Activated CD4-positive, CD25-positive, alpha-beta regulatory T cell treated with anti-CD3 and anti-CD28 coated beads, Interleukin-2, amount 50 U/mL, for 16 hours (primary cell): ENCODE results near the gene CD9.

Experiments
- DNase-seq: peaks from one replicate; pipeline ENCODE4 v3.0.0-alpha.2; 2020; ENCODE audit warnings: low read depth, low spot score

Gene CD9

GRCh38 chr12:6221146-6221545, 20.9 kb downstream of the CD9 start:
- no peak for DNase-seq

- DNase-seq = no peak
Measured at GRCh38 chr12:6222078-6222654, 22.0 kb downstream of the CD9 start.

DNA sequence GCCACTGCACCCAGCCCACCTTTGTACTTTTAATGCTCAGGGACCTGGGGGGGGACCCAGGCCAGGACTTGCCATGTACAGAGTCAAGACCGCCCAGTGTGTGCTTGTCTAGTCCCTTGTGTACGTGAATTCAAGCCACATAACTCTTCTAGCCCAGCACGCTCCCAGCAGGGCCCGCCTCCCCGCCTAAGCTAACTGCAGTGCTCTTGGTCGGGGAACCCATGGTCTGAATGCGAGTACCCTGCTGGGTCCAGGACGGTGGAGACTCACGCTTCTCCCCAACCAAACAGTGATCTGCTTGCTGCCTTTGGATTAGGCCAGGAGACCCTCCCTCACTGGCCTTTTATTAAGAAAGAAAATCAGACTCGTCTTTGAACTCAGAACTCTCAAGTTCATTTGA, 23.3 kb downstream of the CD9 start:
- no peak for DNase-seq

- no peak for DNase-seq
Measured at GRCh38 chr12:6224550-6224949, 24.4 kb downstream of the CD9 start.

DNA sequence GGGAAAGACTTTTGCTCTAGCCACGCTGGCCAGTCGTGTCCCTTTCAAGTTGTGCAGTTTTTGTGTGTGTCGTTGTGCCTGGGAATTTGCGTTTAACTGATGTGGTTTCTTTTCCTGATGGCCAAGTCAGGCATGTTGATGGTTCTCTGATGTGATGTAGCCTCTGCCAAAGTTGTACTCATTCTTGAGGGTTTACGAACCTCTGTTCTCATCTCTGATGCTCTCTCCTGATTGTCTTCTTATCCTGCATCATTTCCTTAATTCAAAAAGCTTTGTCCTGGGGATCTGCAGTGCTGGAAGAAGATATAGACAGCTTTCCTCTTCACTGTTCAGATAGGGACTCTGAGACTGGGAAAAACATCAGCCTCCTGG, 25.4 kb downstream of the CD9 start:
- DNase-seq = no peak

- no peak for DNase-seq
Measured at GRCh38 chr12:6226002-6226678, 25.9 kb downstream of the CD9 start.

DNA sequence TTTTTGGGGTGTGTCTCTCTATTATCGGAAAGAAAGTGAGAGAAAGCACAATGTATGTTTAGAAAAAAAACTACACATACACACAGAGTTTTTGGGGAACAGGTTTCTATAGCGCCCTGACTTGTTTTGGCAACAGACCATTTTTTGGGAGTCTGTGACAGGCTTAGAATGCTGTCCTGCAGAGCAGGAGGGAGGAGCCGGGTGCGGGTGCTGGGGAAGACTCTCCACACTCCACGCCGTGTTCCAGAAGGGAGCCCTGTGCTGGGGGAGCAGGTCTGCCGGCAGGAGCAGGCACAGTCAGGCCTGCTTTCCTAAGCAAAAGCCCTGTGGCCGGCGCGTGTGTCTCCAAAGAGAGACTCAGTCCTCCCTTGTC, 26.5 kb downstream of the CD9 start:
- DNase-seq = no peak

GRCh38 chr12:6228535-6229223, 28.5 kb downstream of the CD9 start:
- no peak for DNase-seq

DNA sequence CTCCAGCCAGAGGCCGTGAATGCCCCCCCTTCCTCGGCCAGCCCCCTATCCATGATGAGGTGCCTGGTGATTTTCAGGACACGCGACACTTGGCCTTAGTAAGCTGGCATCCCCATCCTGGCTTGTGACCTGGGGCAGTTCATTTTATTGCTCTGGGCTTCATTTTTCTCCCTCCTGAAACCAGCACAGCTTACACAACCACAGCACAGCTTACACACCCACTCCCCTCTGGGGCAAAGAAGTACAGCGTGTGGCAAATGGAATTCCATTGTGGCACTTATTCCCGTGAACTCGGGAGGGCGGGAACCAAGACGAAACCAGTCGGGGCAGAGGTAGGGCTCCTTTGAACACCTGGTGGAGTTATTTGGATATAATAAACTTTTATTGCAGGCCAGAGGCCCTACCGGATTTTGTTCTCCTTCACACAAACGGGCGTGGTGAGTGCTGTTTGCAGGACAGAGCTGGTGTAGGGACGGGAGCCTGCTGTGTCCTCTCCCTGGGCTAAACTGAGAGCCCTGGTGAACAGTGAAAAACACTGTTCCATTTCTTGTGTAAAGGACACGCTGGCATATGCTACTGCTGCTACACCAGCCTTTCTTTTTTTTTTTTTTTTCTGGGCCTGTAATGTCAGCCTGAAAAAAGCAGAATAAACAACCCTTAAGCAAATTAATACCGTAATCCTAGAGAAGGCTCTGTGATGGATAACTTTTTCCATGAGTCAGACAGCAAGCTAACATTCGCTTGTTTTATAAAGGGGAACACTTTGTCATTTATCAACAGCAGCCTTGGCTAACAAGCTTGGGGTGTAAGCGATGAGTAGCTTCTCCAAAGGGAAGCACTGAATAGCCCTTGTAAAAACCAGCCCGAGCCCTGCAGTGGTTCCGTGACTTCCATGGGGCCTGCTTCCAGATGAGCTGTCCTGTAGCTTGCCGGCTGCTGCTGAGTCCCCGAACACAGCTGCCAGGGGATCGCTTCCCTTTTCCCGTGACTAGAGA, 29.3 kb downstream of the CD9 start:
- no peak for DNase-seq

GRCh38 chr12:6230321-6231110, 30.3 kb downstream of the CD9 start:
- peak; percentile 40 for DNase-seq

DNA sequence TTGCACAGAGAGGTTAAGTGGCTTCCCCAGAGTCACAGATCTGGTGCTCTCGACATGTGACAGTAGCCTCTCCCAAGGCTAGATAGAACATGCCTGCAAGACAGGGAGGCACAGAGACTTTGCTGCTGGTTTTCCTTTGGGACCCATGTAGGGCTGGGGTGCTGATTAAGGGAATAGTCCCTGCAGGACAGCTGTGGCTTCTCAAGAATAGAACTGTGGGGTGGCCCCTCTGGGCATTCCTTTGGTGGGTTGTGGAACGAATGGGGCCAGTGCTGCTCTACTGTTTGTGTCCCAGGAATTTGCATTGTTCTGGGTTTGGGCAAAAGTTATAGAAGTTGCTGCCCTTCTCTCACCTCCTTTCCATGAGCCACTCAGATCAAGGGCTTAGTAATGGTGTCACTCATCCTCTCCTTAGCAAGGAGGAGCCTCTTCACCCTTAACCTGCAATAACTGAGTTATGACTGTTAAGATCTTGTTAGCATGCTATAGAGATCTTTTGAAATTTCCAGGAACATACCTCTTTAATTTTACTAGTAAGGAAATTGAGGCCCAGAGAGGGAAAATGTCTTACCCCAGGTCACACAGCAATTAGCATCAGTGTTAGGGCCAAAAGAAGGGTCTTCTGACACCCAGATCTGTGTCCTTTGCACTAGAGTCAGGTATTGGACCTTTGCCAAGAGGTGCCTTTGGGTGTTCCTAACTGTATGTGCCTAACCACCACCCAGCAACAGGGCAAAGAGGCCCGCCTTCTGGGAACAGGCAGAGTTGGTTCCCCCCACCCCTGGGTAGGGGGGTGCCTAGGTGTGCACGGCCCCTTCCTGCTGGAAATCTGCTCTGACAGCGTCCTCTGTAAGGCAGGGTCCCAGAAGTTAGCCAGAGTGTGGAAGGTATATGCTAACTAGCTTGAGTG, 31.4 kb downstream of the CD9 start:
- DNase-seq = no peak

DNA sequence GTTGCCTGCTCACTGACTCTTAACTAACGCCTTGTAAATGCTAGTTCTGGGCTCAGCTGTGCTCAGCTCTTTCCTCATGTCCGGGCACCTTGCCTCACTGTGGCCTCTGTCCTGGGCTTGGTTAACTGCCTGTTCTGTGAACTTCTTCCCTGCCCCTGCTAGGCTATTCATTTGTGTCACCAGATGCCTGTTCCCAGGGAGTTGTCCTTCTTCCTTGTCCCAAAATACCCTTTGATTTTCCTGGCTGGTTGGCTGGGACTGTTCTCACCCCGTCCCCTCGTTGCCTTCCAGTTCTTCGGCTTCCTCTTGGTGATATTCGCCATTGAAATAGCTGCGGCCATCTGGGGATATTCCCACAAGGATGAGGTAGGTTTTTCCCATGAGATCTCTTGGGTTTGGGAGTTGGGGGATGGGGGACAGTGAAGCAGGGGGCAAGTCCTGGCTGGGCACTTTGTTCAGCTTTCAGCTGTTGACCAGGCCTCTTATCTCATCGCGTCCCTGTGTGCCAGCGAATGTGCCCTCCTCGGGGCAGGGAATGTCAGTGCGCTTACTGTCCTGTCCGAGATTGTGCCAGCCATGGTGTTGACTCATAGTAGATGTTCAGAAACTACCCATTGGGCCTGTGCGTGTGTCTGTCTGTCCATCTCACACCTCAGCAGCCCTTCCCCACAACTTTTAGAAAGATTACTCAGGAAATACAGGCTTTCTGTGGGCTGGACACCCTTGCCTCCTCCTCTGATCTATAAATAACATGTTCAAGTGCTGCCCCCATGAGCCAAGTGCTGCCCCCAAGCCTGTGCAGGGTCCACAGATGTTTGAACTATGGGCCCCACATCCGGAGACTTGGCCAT, 33.1 kb downstream of the CD9 start:
- DNase-seq = no peak

DNA sequence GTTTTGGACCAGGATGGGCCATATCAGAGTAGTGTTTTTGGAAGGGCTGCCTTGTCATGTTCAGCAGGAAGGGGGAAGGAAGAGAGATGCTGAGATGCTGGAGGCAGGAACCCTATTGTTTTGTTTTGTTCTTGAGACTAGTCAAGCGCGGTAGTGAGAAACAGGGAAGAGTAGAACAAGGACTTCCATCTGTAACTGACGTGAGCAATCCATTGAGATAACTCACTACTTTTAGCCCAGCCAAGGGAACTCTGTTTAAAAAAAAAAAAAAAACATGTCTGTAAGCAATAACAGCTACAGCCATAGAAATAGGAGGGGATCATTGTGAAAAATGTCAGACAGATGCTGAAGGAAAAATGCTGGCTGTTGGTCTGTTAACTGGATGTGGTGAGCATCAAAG, 34.0 kb downstream of the CD9 start:
- no peak for DNase-seq

- DNase-seq = no peak
Measured at GRCh38 chr12:6234906-6235305, 34.7 kb downstream of the CD9 start.

DNA sequence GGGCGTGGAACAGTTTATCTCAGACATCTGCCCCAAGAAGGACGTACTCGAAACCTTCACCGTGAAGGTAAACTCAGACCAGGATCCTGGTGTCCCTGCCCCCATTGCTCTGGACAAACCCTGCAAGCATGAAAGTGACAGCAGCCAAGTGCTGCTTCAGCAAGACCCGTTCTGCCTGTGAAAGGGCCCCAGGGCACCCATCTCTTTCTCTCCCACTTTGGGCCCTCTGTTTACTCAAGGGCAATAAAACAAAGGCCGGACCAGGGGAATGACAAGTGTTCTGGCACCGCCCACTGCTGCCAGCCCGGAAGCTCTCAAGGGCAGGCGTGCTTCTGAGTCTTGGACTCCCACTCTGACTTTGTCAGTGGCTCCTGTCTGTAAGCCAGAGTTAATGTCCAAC, 35.3 kb downstream of the CD9 start:
- no peak for DNase-seq

- no peak for DNase-seq
Measured at GRCh38 chr12:6235906-6236640, 35.9 kb downstream of the CD9 start.

- DNase-seq = no peak
Measured at GRCh38 chr12:6236641-6236940, 36.4 kb downstream of the CD9 start.

GRCh38 chr12:6237830-6238229, 37.6 kb downstream of the CD9 start:
- DNase-seq = no peak

DNA sequence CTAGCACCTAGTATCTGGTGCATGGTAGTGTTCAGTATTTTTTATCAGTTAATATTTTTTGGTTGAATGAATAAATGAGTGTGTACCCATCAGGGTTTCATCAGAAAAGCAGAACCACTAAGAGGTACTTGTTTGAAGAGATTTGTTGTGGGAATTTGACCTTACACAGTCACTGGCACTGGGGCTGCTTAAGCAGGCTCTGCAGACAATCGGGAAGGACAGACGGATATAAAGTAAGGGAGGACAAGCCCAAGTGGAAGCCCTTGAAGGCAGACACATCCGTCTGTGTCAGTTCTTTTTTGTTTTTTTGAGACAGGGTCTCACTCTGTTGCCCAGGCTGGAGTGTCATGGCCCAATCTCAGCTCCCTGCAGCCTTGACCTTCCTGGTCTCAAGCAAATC, 38.7 kb downstream of the CD9 start:
- DNase-seq = no peak
